Muscle of leg (tissue), 11 donors: ENCODE measurements around the gene MAG. TPM values are rescaled to one million over a fixed set of nuclear protein-coding genes. Genes with fewer than 3 reads are reported as not detected.

Source experiments
- DNase-seq: peaks from one replicate; pipeline ENCODE4 v3.0.0; 2013
- H3K27ac ChIP-seq: one replicate; pipeline ENCODE4 v1.5.1; 2013; ENCODE audit warnings: mild to moderate bottlenecking, low read length, control low read depth
- H3K27me3 ChIP-seq: one replicate; pipeline ENCODE4 v1.6.1; 2013; ENCODE audit warnings: low read length; ENCODE audit not compliant: control insufficient read depth, insufficient read depth
- H3K36me3 ChIP-seq: one replicate; pipeline ENCODE4 v1.6.1; 2013; ENCODE audit warnings: low read length; ENCODE audit not compliant: control insufficient read depth, insufficient read depth
- H3K4me1 ChIP-seq: one replicate; pipeline ENCODE4 v1.6.1; 2013; ENCODE audit warnings: low read length; ENCODE audit not compliant: control insufficient read depth, insufficient read depth
- H3K4me3 ChIP-seq: one replicate; pipeline ENCODE4 v1.5.1; 2013; ENCODE audit warnings: low read length, control low read depth
- H3K9me3 ChIP-seq: replicated peaks from 2 replicates; pipeline ENCODE4 v1.6.1; 2013; ENCODE audit warnings: low read depth, low read length; ENCODE audit not compliant: control insufficient read depth
- WGBS: methylation state at CpG from one replicate; pipeline ENCODE4 v1.1.5; 2013; ENCODE audit warnings: missing lambda C conversion rate; ENCODE audit not compliant: insufficient coverage; 5-methylcytosine and 5-hydroxymethylcytosine counted together
- polyA plus RNA-seq, 8 donors: library from polyadenylated mRNA; unstranded; fragments of 120-200 nt; gene quantifications; one replicate each; pipeline versions ENCODE4 v1.2.1 to v1.2.3, GENCODE V29; 2013; ENCODE audit warnings: inconsistent platforms in 1 of 8, low replicate concordance in 1 of 8; ENCODE audit not compliant: insufficient read length in 8 of 8, insufficient read depth in 1 of 8
- total RNA-seq: library from RNA; stranded (reverse); fragments of 120-200 nt; gene quantifications from one replicate; pipeline ENCODE4 v1.2.4, GENCODE V29; 2013

The MAG gene
- total and polyA plus RNA-seq, 9 donors, result 0.16 to 2.6 (median 0.53) TPM

- H3K9me3 ChIP-seq, result no peaks in the 10 kb centered on the region
- WGBS, result 100% methylated on average over 4 of the region's 5 CpGs
- DNase-seq, result no peak
- H3K27me3 ChIP-seq, result peaks cover 9% of the 10 kb centered on the region
- H3K4me3 ChIP-seq, result no peak overlapping the region
- no peak overlapping the region for H3K27ac ChIP-seq
- no peaks in the 10 kb centered on the region for H3K36me3 ChIP-seq
- H3K4me1 ChIP-seq, result peaks cover 9% of the 10 kb centered on the region
Observed at GRCh38 chr19:35298561-35298972, 6.6 kb downstream of the MAG start.

DNA sequence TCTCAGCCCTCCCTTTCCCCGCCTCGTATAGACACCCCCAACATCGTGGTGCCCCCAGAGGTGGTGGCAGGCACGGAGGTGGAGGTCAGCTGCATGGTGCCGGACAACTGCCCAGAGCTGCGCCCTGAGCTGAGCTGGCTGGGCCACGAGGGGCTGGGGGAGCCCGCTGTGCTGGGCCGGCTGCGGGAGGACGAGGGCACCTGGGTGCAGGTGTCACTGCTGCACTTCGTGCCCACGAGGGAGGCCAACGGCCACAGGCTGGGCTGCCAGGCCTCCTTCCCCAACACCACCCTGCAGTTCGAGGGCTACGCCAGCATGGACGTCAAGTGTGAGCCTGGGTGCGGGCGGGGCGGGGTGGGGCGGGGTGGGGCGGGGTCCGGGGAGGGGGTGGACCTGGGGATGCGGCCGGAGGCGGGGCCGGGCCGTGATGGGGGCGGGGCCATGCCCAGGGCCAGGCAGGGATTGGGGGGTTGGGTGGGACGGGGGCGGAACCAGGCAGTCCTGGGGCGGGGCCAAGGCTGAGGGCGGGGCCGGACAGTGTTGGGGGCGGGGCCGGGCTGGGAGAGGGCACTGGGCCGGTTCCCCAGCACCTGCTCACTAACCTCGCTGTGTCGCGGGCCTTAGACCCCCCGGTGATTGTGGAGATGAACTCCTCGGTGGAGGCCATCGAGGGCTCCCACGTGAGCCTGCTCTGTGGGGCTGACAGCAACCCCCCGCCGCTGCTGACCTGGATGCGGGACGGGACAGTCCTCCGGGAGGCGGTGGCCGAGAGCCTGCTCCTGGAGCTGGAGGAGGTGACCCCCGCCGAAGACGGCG, 7.8 kb downstream of the MAG start:
- H3K4me1 ChIP-seq, result peaks cover 6% of the 10 kb centered on the region
- no peak overlapping the region for H3K4me3 ChIP-seq
- H3K9me3 ChIP-seq, result no peaks in the 10 kb centered on the region
- no peak for DNase-seq
- WGBS, result 46% methylated on average over 32 of the region's 55 CpGs
- no peak overlapping the region for H3K27ac ChIP-seq
- H3K27me3 ChIP-seq, result peaks cover 2% of the 10 kb centered on the region
- H3K36me3 ChIP-seq, result no peaks in the 10 kb centered on the region

- Histone ChIP-seq H3K4me1 (peaks cover 5% of the 10 kb centered on the region), H3K36me3 (no peaks in the 10 kb centered on the region), H3K27me3 (peaks cover 2% of the 10 kb centered on the region), H3K27ac (no peak overlapping the region), H3K9me3 (no peaks in the 10 kb centered on the region), H3K4me3 (no peak overlapping the region)
- DNase-seq, result no peak
- WGBS, result 71% methylated on average over 5 of the region's 10 CpGs
Observed at GRCh38 chr19:35300339-35300649, 8.3 kb downstream of the MAG start.

- Histone ChIP-seq H3K27ac (no peak overlapping the region), H3K9me3 (no peaks in the 10 kb centered on the region), H3K4me1 (no peaks in the 10 kb centered on the region), H3K4me3 (no peak overlapping the region), H3K36me3 (no peaks in the 10 kb centered on the region), H3K27me3 (no peaks in the 10 kb centered on the region)
- 100% methylated on average over 1 of the region's 2 CpGs for WGBS
- no peak for DNase-seq
Observed at GRCh38 chr19:35301961-35302360, 10.0 kb downstream of the MAG start.

DNA sequence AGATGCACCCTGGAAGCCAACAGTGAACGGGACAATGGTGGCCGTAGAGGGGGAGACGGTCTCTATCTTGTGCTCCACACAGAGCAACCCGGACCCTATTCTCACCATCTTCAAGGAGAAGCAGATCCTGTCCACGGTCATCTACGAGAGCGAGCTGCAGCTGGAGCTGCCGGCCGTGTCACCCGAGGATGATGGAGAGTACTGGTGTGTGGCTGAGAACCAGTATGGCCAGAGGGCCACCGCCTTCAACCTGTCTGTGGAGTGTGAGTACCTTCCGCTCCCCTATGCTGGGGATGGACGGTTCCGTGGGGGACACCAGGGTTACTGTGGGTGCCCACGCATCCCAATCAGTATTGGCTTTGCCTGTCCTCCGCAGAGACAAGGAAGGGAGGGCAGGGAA, 10.5 kb downstream of the MAG start:
- no peak for DNase-seq
- Histone ChIP-seq H3K9me3 (no peaks in the 10 kb centered on the region), H3K27me3 (no peaks in the 10 kb centered on the region), H3K4me1 (peaks cover 3% of the 10 kb centered on the region), H3K27ac (no peak overlapping the region), H3K36me3 (no peaks in the 10 kb centered on the region), H3K4me3 (no peak overlapping the region)
- whole genome bisulfite sequencing, result 87% methylated on average over 15 of the region's 16 CpGs

GRCh38 chr19:35303357-35303915, 11.5 kb downstream of the MAG start:
- H3K27ac ChIP-seq, result no peak overlapping the region
- DNase-seq, result no peak
- H3K9me3 ChIP-seq, result no peaks in the 10 kb centered on the region
- H3K27me3 ChIP-seq, result no peaks in the 10 kb centered on the region
- WGBS, result 87% methylated on average over 4 of the region's 6 CpGs
- peaks cover 9% of the 10 kb centered on the region for H3K4me1 ChIP-seq
- H3K4me3 ChIP-seq, result no peak overlapping the region
- no peaks in the 10 kb centered on the region for H3K36me3 ChIP-seq

DNA sequence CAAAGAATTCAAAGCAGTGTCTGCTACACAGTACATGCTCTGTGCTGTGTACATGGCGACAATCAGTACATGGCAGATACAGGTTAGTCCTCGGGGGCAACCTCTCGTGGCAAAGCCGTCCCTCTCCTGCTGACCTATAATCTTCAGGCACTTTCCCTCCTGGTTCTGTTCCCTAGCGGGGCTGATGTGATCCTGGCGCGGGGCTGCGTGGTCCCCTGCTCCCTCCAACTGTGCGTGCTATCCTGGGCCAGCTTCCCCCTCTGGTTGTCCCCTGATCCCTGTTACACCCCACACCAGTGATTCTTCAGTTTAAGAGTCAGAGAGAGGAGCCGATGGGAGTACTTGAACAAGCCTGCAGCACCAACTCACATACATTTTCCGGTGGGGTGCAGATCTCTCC, 12.1 kb downstream of the MAG start:
- 59% methylated on average over 8 of the region's 11 CpGs for WGBS
- no peaks in the 10 kb centered on the region for H3K36me3 ChIP-seq
- H3K4me1 ChIP-seq, result peaks cover 13% of the 10 kb centered on the region
- H3K27me3 ChIP-seq, result no peaks in the 10 kb centered on the region
- H3K4me3 ChIP-seq, result no peak overlapping the region
- no peak for DNase-seq
- no peak overlapping the region for H3K27ac ChIP-seq
- no peaks in the 10 kb centered on the region for H3K9me3 ChIP-seq

GRCh38 chr19:35305181-35305580, 13.2 kb downstream of the MAG start:
- DNase-seq, result no peak
- no peaks in the 10 kb centered on the region for H3K36me3 ChIP-seq
- H3K4me3 ChIP-seq, result no peak overlapping the region
- H3K27ac ChIP-seq, result no peak overlapping the region
- H3K9me3 ChIP-seq, result no peaks in the 10 kb centered on the region
- peaks cover 22% of the 10 kb centered on the region for H3K4me1 ChIP-seq
- WGBS, result 66% methylated on average over 3 of the region's 6 CpGs
- H3K27me3 ChIP-seq, result no peaks in the 10 kb centered on the region

- WGBS, result 85% methylated on average over 19 of the region's 20 CpGs
- Histone ChIP-seq H3K27ac (no peak overlapping the region), H3K4me3 (no peak overlapping the region), H3K9me3 (no peaks in the 10 kb centered on the region), H3K4me1 (peaks cover 23% of the 10 kb centered on the region), H3K27me3 (no peaks in the 10 kb centered on the region), H3K36me3 (no peaks in the 10 kb centered on the region)
- no peak for DNase-seq
Observed at GRCh38 chr19:35306473-35307246, 14.7 kb downstream of the MAG start.

GRCh38 chr19:35307931-35308330, 16.0 kb downstream of the MAG start:
- H3K9me3 ChIP-seq, result no peaks in the 10 kb centered on the region
- no peaks in the 10 kb centered on the region for H3K36me3 ChIP-seq
- no peaks in the 10 kb centered on the region for H3K27me3 ChIP-seq
- WGBS, result 22% methylated on average over 10 of the region's 10 CpGs
- peaks cover 23% of the 10 kb centered on the region for H3K4me1 ChIP-seq
- DNase-seq, result peak; percentile 81
- no peak overlapping the region for H3K4me3 ChIP-seq
- H3K27ac ChIP-seq, result no peak overlapping the region
